NCI-H2107 (cell line): Measurements from ENCODE around the gene LRRD1.
A peak's percentile ranks its signal among the peaks of the same experiment; 100 is the strongest.
"Not testable (repeated sequence)": the region's sequence is repeated elsewhere in the genome, so short reads cannot be mapped to it uniquely, and the experiment has no call there.

Source experiments
- DNase-seq: peaks from one replicate; lab custom pipeline; 2025; lab: John Stamatoyannopoulos, UW

LRRD1 gene

GRCh38 chr7:92178928-92179924 is at the start of gene LRRD1:
Gene LRRD1 (minus strand): TSS chr7:92179142. CDS start chr7:92165202, 13,940 bp downstream.
- DNase-seq: peak; percentile 34

- DNase-seq: no peak
Measured at GRCh38 chr7:92228742-92229141, 49.8 kb upstream of the LRRD1 start.

GRCh38 chr7:92228100-92228499 is 49.2 kb upstream of the LRRD1 start:
- DNase-seq: no peak

- DNase-seq: no peak
Measured at GRCh38 chr7:92226981-92227380, 48.0 kb upstream of the LRRD1 start.

GRCh38 chr7:92221766-92222165 is 42.8 kb upstream of the LRRD1 start:
- DNase-seq: no peak

GRCh38 chr7:92206672-92207071 is 27.7 kb upstream of the LRRD1 start:
- no peak for DNase-seq

- DNase-seq: no peak
Measured at GRCh38 chr7:92205987-92206386, 27.0 kb upstream of the LRRD1 start.

- no peak for DNase-seq
Measured at GRCh38 chr7:92200791-92201190, 21.8 kb upstream of the LRRD1 start.

GRCh38 chr7:92192326-92192725 is 13.4 kb upstream of the LRRD1 start:
- DNase-seq: no peak

- DNase-seq: not testable (repeated sequence)
Measured at GRCh38 chr7:92189246-92189645, 10.3 kb upstream of the LRRD1 start.

- not testable (repeated sequence) for DNase-seq
Measured at GRCh38 chr7:92184294-92184693, 5.4 kb upstream of the LRRD1 start.

GRCh38 chr7:92177362-92177761 is 1.6 kb downstream of the LRRD1 start:
- no peak for DNase-seq

- not testable (repeated sequence) for DNase-seq
Measured at GRCh38 chr7:92169529-92169928, 9.4 kb downstream of the LRRD1 start.

GRCh38 chr7:92161271-92161670 is 17.7 kb downstream of the LRRD1 start:
- no peak for DNase-seq

- DNase-seq: no peak
Measured at GRCh38 chr7:92158660-92159575, 20.0 kb downstream of the LRRD1 start.

GRCh38 chr7:92156990-92157389 is 22.0 kb downstream of the LRRD1 start:
- DNase-seq: no peak

- no peak for DNase-seq
Measured at GRCh38 chr7:92155108-92155739, 23.7 kb downstream of the LRRD1 start.

GRCh38 chr7:92150450-92151017 is 28.4 kb downstream of the LRRD1 start:
- DNase-seq: no peak

GRCh38 chr7:92149736-92150239 is 29.2 kb downstream of the LRRD1 start:
- DNase-seq: no peak

- DNase-seq: not testable (repeated sequence)
Measured at GRCh38 chr7:92143192-92143880, 35.6 kb downstream of the LRRD1 start.

GRCh38 chr7:92142791-92143190 is 36.2 kb downstream of the LRRD1 start:
- DNase-seq: not testable (repeated sequence)
